H7 (cell line): Measurements from ENCODE around the gene LIMA1. TPM values are rescaled to one million over a fixed set of nuclear protein-coding genes. Genes with fewer than 3 reads are reported as not detected.
"Not testable (repeated sequence)": the region's sequence is repeated elsewhere in the genome, so short reads cannot be mapped to it uniquely, and the experiment has no call there.

Experiments
- DNase-seq: peaks from one replicate; pipeline ENCODE4 v3.0.0; 2012
- H3K27me3 ChIP-seq: 2 replicates; pipeline ENCODE4 v1.6.0; 2011; ENCODE audit warnings: mild to moderate bottlenecking, low read length; ENCODE audit not compliant: control insufficient read depth, insufficient read depth
- H3K36me3 ChIP-seq: replicated peaks from 2 replicates; pipeline ENCODE4 v1.5.1; 2011; ENCODE audit warnings: low read length; ENCODE audit not compliant: control insufficient read depth, insufficient read depth
- H3K4me3 ChIP-seq: 2 replicates; pipeline ENCODE4 v1.5.1; 2011; ENCODE audit warnings: low read depth, mild to moderate bottlenecking, control low read depth, low read length, moderate library complexity; ENCODE audit not compliant: insufficient read depth
- total RNA-seq: library from RNA; depleted of rRNA; stranded (reverse); fragments of >200 nt; shearing (Covaris generic); gene quantifications from 2 replicates; pipeline ENCODE4 v1.2.3, GENCODE V29; 2014

LIMA1 gene
- total RNA-seq, 1 experiment from 2014 or later = 34.0 TPM

- no peaks in the 10 kb centered on the region; the same call in 1 of the 2 replicates for H3K36me3 ChIP-seq
- DNase-seq = peak; percentile 77
- peak overlapping the region; percentile 57 for H3K4me3 ChIP-seq
- no peaks in the 10 kb centered on the region for H3K27me3 ChIP-seq
Measured at GRCh38 chr12:50222275-50222783, 61.0 kb downstream of the LIMA1 start.

- peak; percentile 46 for DNase-seq
- Histone ChIP-seq H3K27me3 (no peaks in the 10 kb centered on the region), H3K36me3 (no peaks in the 10 kb centered on the region; the same call in 1 of the 2 replicates), H3K4me3 (peak overlapping the region; percentile 57)
Measured at GRCh38 chr12:50221228-50222008, 61.9 kb downstream of the LIMA1 start.

- H3K36me3 ChIP-seq = no peaks in the 10 kb centered on the region; the same call in 1 of the 2 replicates
- H3K4me3 ChIP-seq = peak overlapping the region; percentile 57
- DNase-seq = no peak
- H3K27me3 ChIP-seq = no peaks in the 10 kb centered on the region
Measured at GRCh38 chr12:50220363-50220995, 62.8 kb downstream of the LIMA1 start.

GRCh38 chr12:50219544-50219943 lies 63.8 kb downstream of the LIMA1 start:
- no peaks in the 10 kb centered on the region; the same call in 1 of the 2 replicates for H3K36me3 ChIP-seq
- DNase-seq = no peak
- H3K4me3 ChIP-seq = no peak overlapping the region
- H3K27me3 ChIP-seq = no peaks in the 10 kb centered on the region

GRCh38 chr12:50219001-50219400 lies 64.3 kb downstream of the LIMA1 start:
- not testable (repeated sequence) for H3K27me3 ChIP-seq, H3K4me3 ChIP-seq, DNase-seq, H3K36me3 ChIP-seq

- Histone ChIP-seq H3K36me3 (no peaks in the 10 kb centered on the region; the same call in 1 of the 2 replicates), H3K4me3 (no peak overlapping the region)
- DNase-seq = no peak
Measured at GRCh38 chr12:50218386-50218785, 64.9 kb downstream of the LIMA1 start.

GRCh38 chr12:50217202-50217601 lies 66.1 kb downstream of the LIMA1 start:
- no peak for DNase-seq
- H3K27me3 ChIP-seq = no peaks in the 10 kb centered on the region
- no peak overlapping the region for H3K4me3 ChIP-seq
- H3K36me3 ChIP-seq = no peaks in the 10 kb centered on the region; the same call in 1 of the 2 replicates

More at GRCh38 chr12:50218386-50218785, 64.9 kb downstream of the LIMA1 start:
- H3K27me3 ChIP-seq = no peaks in the 10 kb centered on the region

GRCh38 chr12:50215033-50215432 lies 68.3 kb downstream of the LIMA1 start:
- Histone ChIP-seq H3K36me3 (no peaks in the 10 kb centered on the region; the same call in 1 of the 2 replicates), H3K27me3 (no peaks in the 10 kb centered on the region), H3K4me3 (no peak overlapping the region)
- no peak for DNase-seq

- Histone ChIP-seq H3K27me3 (no peaks in the 10 kb centered on the region), H3K36me3 (no peaks in the 10 kb centered on the region; the same call in 1 of the 2 replicates), H3K4me3 (no peak overlapping the region)
- DNase-seq = no peak
Measured at GRCh38 chr12:50214018-50214417, 69.3 kb downstream of the LIMA1 start.

GRCh38 chr12:50213439-50213838 lies 69.9 kb downstream of the LIMA1 start:
- Histone ChIP-seq H3K36me3 (no peaks in the 10 kb centered on the region; the same call in 1 of the 2 replicates), H3K27me3 (no peaks in the 10 kb centered on the region), H3K4me3 (no peak overlapping the region)
- DNase-seq = no peak

GRCh38 chr12:50212071-50212467 lies 71.3 kb downstream of the LIMA1 start:
- DNase-seq = no peak
- Histone ChIP-seq H3K4me3 (no peak overlapping the region), H3K27me3 (no peaks in the 10 kb centered on the region), H3K36me3 (no peaks in the 10 kb centered on the region; the same call in 1 of the 2 replicates)

- DNase-seq = no peak
Measured at GRCh38 chr12:50211392-50212070, 71.8 kb downstream of the LIMA1 start.

GRCh38 chr12:50207424-50207823 lies 75.9 kb downstream of the LIMA1 start:
- DNase-seq = no peak
- no peak overlapping the region for H3K4me3 ChIP-seq
- H3K27me3 ChIP-seq = no peaks in the 10 kb centered on the region
- peaks cover 5% of the 10 kb centered on the region for H3K36me3 ChIP-seq

More at GRCh38 chr12:50211392-50212070, 71.8 kb downstream of the LIMA1 start:
- no peak overlapping the region for H3K4me3 ChIP-seq
- H3K36me3 ChIP-seq = no peaks in the 10 kb centered on the region; the same call in 1 of the 2 replicates
- H3K27me3 ChIP-seq = no peaks in the 10 kb centered on the region

- DNase-seq = no peak
- Histone ChIP-seq H3K4me3 (no peak overlapping the region), H3K27me3 (no peaks in the 10 kb centered on the region), H3K36me3 (peaks cover 6% of the 10 kb centered on the region)
Measured at GRCh38 chr12:50205648-50206047, 77.7 kb downstream of the LIMA1 start.
